IPS DF 6.9 (cell line): Measurements from ENCODE around the gene N4BP3.

Experiments used
- DNase-seq: peaks from one replicate; pipeline ENCODE4 v3.0.0-alpha.2; 2013; ENCODE audit warnings: low read depth, low spot score
- H3K27ac ChIP-seq: one replicate; pipeline ENCODE4 v1.5.1; 2013; ENCODE audit warnings: low read length, control low read depth
- H3K27me3 ChIP-seq: 2 replicates; pipeline ENCODE4 v1.6.1; 2013; ENCODE audit warnings: mild to moderate bottlenecking, low read length; ENCODE audit not compliant: control insufficient read depth, insufficient read depth
- H3K36me3 ChIP-seq: 2 replicates; pipeline ENCODE4 v1.6.1; 2013; ENCODE audit warnings: low read length; ENCODE audit not compliant: control insufficient read depth, insufficient read depth
- H3K4me1 ChIP-seq: 2 replicates; pipeline ENCODE4 v1.6.1; 2013; ENCODE audit warnings: low read length; ENCODE audit not compliant: control insufficient read depth, insufficient read depth
- H3K4me3 ChIP-seq: 2 replicates; pipeline ENCODE4 v1.5.1; 2013; ENCODE audit warnings: mild to moderate bottlenecking, low read length
- H3K9me3 ChIP-seq: 2 replicates; pipeline ENCODE4 v1.6.1; 2013; ENCODE audit warnings: low read length, inconsistent platforms; ENCODE audit not compliant: control insufficient read depth, insufficient read depth
- WGBS: extraction: QIAGEN DNeasy Blood & Tissue Kit; methylation state at CpG from one replicate; pipeline ENCODE4 v1.1.7; 2013; ENCODE audit warnings: mixed read lengths, missing lambda C conversion rate; ENCODE audit not compliant: insufficient read length, insufficient coverage; 5-methylcytosine and 5-hydroxymethylcytosine counted together

Gene N4BP3

GRCh38 chr5:178130576-178131445, 17.5 kb downstream of the N4BP3 start, which contains the start of gene RMND5B:
RMND5B (plus strand) TSS chr5:178131014; CDS start chr5:178138120, 7,106 bp downstream.
- H3K9me3 ChIP-seq, result no peaks in the 10 kb centered on the region
- no CpG with 5 or more reads among the region's 102 CpGs for WGBS
- H3K36me3 ChIP-seq, result no peaks in the 10 kb centered on the region; the same call in 1 of the 2 replicates
- H3K27ac ChIP-seq, result no peak within 1 kb of the TSS
- DNase-seq, result no peak
- H3K4me1 ChIP-seq, result peaks cover 4% of the 10 kb centered on the region
- no peaks in the 10 kb centered on the region for H3K27me3 ChIP-seq
- H3K4me3 ChIP-seq, result peak within 1 kb of the TSS; percentile 50

GRCh38 chr5:178131446-178131996, 18.2 kb downstream of the N4BP3 start:
- WGBS, result 100% methylated on average over 1 of the region's 10 CpGs
- Histone ChIP-seq H3K9me3 (no peaks in the 10 kb centered on the region), H3K4me3 (peak overlapping the region; percentile 50; the same call in 1 of the 2 replicates), H3K4me1 (peaks cover 4% of the 10 kb centered on the region), H3K27ac (no peak overlapping the region), H3K27me3 (no peaks in the 10 kb centered on the region), H3K36me3 (peaks cover under 1% of the 10 kb centered on the region; the same call in 1 of the 2 replicates)
- DNase-seq, result no peak

GRCh38 chr5:178136990-178137389, 23.7 kb downstream of the N4BP3 start:
- no CpG with 5 or more reads among the region's 10 CpGs for WGBS

DNA sequence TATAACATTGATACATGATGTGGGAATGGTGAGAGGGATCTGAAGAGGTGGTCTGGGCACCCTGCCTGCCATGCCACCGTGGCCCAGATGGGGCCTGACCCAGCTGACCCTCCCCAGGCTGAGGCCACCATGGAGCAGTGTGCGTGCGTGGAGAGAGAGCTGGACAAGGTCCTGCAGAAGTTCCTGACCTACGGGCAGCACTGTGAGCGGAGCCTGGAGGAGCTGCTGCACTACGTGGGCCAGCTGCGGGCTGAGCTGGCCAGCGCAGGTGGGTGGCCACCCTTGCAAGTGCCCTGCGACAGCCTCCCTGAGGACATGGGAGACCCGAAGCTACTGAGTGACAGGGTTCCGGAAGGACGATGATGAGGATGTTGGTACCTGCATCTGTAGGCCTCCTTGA, 24.7 kb downstream of the N4BP3 start:
- no peaks in the 10 kb centered on the region for H3K9me3 ChIP-seq
- H3K27me3 ChIP-seq, result no peaks in the 10 kb centered on the region
- H3K4me3 ChIP-seq, result no peak overlapping the region
- H3K36me3 ChIP-seq, result peaks cover 14% of the 10 kb centered on the region; the same call in 1 of the 2 replicates
- H3K4me1 ChIP-seq, result no peaks in the 10 kb centered on the region
- WGBS, result no CpG with 5 or more reads among the region's 12 CpGs
- no peak overlapping the region for H3K27ac ChIP-seq
- DNase-seq, result no peak

More at GRCh38 chr5:178136990-178137389, 23.7 kb downstream of the N4BP3 start:
- Histone ChIP-seq H3K27ac (no peak overlapping the region), H3K4me1 (no peaks in the 10 kb centered on the region), H3K9me3 (no peaks in the 10 kb centered on the region), H3K36me3 (peaks cover 6% of the 10 kb centered on the region; the same call in 1 of the 2 replicates), H3K4me3 (no peak overlapping the region), H3K27me3 (no peaks in the 10 kb centered on the region)
- no peak for DNase-seq

DNA sequence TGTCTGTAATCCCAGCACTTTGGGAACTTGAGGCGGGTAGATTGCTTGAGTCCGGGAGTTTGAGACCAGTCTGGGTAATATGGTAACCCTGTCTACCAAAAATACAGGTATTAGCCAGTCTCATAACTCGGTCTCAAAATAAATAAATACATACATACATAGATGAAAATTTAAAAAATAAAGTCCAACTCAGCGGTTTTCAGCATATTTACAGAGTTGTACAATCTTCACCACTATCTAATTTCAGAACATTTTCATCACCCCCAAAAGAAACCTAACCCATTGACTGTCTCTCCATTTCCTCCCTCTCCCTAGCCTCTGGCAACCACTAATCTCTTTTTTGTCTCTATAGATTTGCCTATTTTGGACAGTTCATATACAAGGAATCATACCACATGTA, 28.2 kb downstream of the N4BP3 start:
- WGBS, result no CpG with 5 or more reads among the region's 4 CpGs
- H3K9me3 ChIP-seq, result no peaks in the 10 kb centered on the region
- H3K27me3 ChIP-seq, result no peaks in the 10 kb centered on the region
- no peak overlapping the region for H3K4me3 ChIP-seq
- peaks cover 30% of the 10 kb centered on the region for H3K36me3 ChIP-seq
- no peak for DNase-seq
- no peak overlapping the region for H3K27ac ChIP-seq
- H3K4me1 ChIP-seq, result no peaks in the 10 kb centered on the region

DNA sequence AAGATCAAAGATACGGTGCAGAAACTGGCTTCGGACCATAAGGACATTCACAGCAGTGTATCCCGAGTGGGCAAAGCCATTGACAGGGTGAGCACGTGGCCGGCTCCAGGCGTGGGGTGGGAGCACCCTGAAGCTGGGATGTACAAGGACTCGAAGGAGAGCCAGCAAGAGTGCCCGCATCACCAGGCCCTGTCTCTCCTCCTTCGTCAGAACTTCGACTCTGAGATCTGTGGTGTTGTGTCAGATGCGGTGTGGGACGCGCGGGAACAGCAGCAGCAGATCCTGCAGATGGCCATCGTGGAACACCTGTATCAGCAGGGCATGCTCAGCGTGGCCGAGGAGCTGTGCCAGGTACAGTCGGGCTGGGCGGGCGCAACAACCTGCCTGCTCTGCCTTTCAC, 29.3 kb downstream of the N4BP3 start:
- DNase-seq, result no peak
- no CpG with 5 or more reads among the region's 20 CpGs for WGBS
- H3K36me3 ChIP-seq, result peaks cover 39% of the 10 kb centered on the region

GRCh38 chr5:178143246-178143645, 29.9 kb downstream of the N4BP3 start:
- Histone ChIP-seq H3K36me3 (peaks cover 42% of the 10 kb centered on the region), H3K27me3 (no peaks in the 10 kb centered on the region), H3K27ac (no peak overlapping the region), H3K4me3 (no peak overlapping the region), H3K9me3 (no peaks in the 10 kb centered on the region), H3K4me1 (no peaks in the 10 kb centered on the region)
- no peak for DNase-seq
- no CpG with 5 or more reads among the region's 6 CpGs for WGBS

More for the DNA sequence above, 29.3 kb downstream of the N4BP3 start:
- Histone ChIP-seq H3K27ac (no peak overlapping the region), H3K4me1 (no peaks in the 10 kb centered on the region), H3K27me3 (no peaks in the 10 kb centered on the region), H3K4me3 (no peak overlapping the region), H3K9me3 (no peaks in the 10 kb centered on the region)

DNA sequence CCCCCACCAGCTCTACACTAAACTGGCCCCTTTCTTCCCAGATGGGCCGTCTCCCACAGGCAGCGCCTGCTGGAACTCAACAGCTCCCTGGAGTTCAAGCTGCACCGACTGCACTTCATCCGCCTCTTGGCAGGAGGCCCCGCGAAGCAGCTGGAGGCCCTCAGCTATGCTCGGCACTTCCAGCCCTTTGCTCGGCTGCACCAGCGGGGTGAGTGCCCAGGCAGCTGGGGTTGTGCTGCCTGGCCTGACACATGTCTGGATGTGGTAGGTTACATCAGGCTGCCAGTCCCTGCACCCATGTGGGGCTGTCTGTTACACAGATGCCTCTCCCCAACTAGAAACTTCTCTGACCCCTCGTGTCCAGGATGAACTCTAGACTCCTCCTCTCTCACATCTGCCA, 30.6 kb downstream of the N4BP3 start:
- no peak for DNase-seq
- no CpG with 5 or more reads among the region's 10 CpGs for WGBS

GRCh38 chr5:178145965-178146820, 32.9 kb downstream of the N4BP3 start:
- Histone ChIP-seq H3K36me3 (peaks cover 51% of the 10 kb centered on the region), H3K4me3 (no peak overlapping the region), H3K27ac (no peak overlapping the region), H3K9me3 (no peaks in the 10 kb centered on the region), H3K27me3 (no peaks in the 10 kb centered on the region), H3K4me1 (no peaks in the 10 kb centered on the region)
- no CpG with 5 or more reads among the region's 14 CpGs for WGBS
- DNase-seq, result no peak

More for the DNA sequence above, 30.6 kb downstream of the N4BP3 start:
- Histone ChIP-seq H3K4me3 (no peak overlapping the region), H3K27ac (no peak overlapping the region), H3K4me1 (no peaks in the 10 kb centered on the region), H3K27me3 (no peaks in the 10 kb centered on the region), H3K9me3 (no peaks in the 10 kb centered on the region), H3K36me3 (peaks cover 46% of the 10 kb centered on the region)

- Histone ChIP-seq H3K36me3 (peaks cover 51% of the 10 kb centered on the region), H3K9me3 (no peaks in the 10 kb centered on the region), H3K27ac (no peak overlapping the region), H3K27me3 (no peaks in the 10 kb centered on the region), H3K4me1 (no peaks in the 10 kb centered on the region), H3K4me3 (no peak overlapping the region)
- no peak for DNase-seq
- WGBS, result no CpG with 5 or more reads among the region's 15 CpGs
Observed at GRCh38 chr5:178147406-178147805, 34.1 kb downstream of the N4BP3 start.
